OCI-LY7 (cell line): ENCODE measurements around the gene PFAS. TPM values are rescaled to one million over a fixed set of nuclear protein-coding genes. Genes with fewer than 3 reads are reported as not detected.
A peak's percentile ranks its signal among the peaks of the same experiment; 100 is the strongest.

Experiments used
- BruUV-seq: library from RNA; stranded (reverse); fragments of 400-500 nt; replicated peaks from 2 replicates; lab custom pipeline; 2021; lab: Mats Ljungman, UMichigan
- CTCF ChIA-PET: fragments of 300-600 bp; sonication (Branson Sonifier 250); formaldehyde crosslinking; loops from one replicate; lab custom pipeline; 2022; ENCODE audit warnings: antibody characterized with exemption; ENCODE audit not compliant: unreplicated experiment; lab: Charles Lee
- POLR2A ChIA-PET: fragments of 300-600 bp; sonication (Branson Sonifier 250); formaldehyde crosslinking; loops from one replicate; lab custom pipeline; 2022; ENCODE audit warnings: antibody characterized with exemption; lab: Charles Lee
- DNase-seq: peaks from one replicate; pipeline ENCODE4 v3.0.0-alpha.2; 2015; ENCODE audit warnings: low spot score
- H2AFZ ChIP-seq: fragments of 200-600 bp; sonication (generic), shearing (Covaris generic); 2 replicates; pipeline ENCODE4 v1.6.1; 2014; ENCODE audit warnings: mild to moderate bottlenecking, antibody characterized with exemption, low read length, moderate library complexity
- H3K27ac ChIP-seq: fragments of 200-600 bp; sonication (generic); 2 replicates; pipeline ENCODE4 v1.5.1; 2014; ENCODE audit warnings: mixed run types, low read depth, mild to moderate bottlenecking, moderate library complexity, low read length, inconsistent platforms; ENCODE audit not compliant: poor library complexity, severe bottlenecking
- H3K36me3 ChIP-seq: fragments of 200-600 bp; sonication (generic); 2 replicates; pipeline ENCODE4 v1.6.1; 2014; ENCODE audit warnings: mild to moderate bottlenecking, antibody characterized with exemption, low read length, moderate library complexity, mixed read lengths; ENCODE audit not compliant: insufficient read depth
- H3K4me1 ChIP-seq: fragments of 200-600 bp; sonication (generic); 2 replicates; pipeline ENCODE4 v1.5.1; 2014; ENCODE audit warnings: mild to moderate bottlenecking, low read length; ENCODE audit not compliant: insufficient read depth, poor library complexity, severe bottlenecking
- H3K4me2 ChIP-seq: fragments of 200-600 bp; sonication (generic); 2 replicates; pipeline ENCODE4 v1.6.1; 2014; ENCODE audit warnings: mild to moderate bottlenecking, low read length
- H3K4me3 ChIP-seq: fragments of 200-600 bp; sonication (generic); 2 replicates; pipeline ENCODE4 v1.5.1; 2014; ENCODE audit warnings: mild to moderate bottlenecking, low read depth, low read length; ENCODE audit not compliant: poor library complexity, severe bottlenecking
- H3K79me2 ChIP-seq: fragments of 200-600 bp; sonication (generic); 2 replicates; pipeline ENCODE4 v1.6.1; 2016; ENCODE audit warnings: low read depth, mild to moderate bottlenecking, low read length, moderate library complexity, mixed read lengths; ENCODE audit not compliant: insufficient read depth
- H3K9me2 ChIP-seq: fragments of 200-600 bp; sonication (generic); 2 replicates; pipeline ENCODE4 v1.6.1; 2016; ENCODE audit warnings: mild to moderate bottlenecking, low read length, mixed read lengths; ENCODE audit not compliant: insufficient read depth
- H3K9me3 ChIP-seq: fragments of 200-600 bp; sonication (generic); 2 replicates; pipeline ENCODE4 v1.6.1; 2014; ENCODE audit warnings: mild to moderate bottlenecking, mixed run types, low read length, mixed read lengths
- H4K20me1 ChIP-seq: fragments of 200-600 bp; sonication (generic); 2 replicates; pipeline ENCODE4 v1.6.1; 2014; ENCODE audit warnings: mild to moderate bottlenecking, antibody characterized with exemption, low read length, moderate library complexity, mixed read lengths; ENCODE audit not compliant: insufficient read depth
- EZH2phosphoT487 ChIP-seq: fragments of 200-600 bp; sonication (generic); IDR thresholded peaks from 2 replicates; pipeline ENCODE4 v1.6.1; 2018; ENCODE audit warnings: low read depth, borderline replicate concordance, mild to moderate bottlenecking, mixed run types, antibody characterized with exemption, low read length, moderate library complexity, mixed read lengths
- intact Hi-C: fragments of 100-400 bp; cut with micrococcal nuclease; formaldehyde crosslinking; loops from one replicate; pipeline ENCODE4 v1.10.0; 2022; ENCODE audit not compliant: unreplicated experiment
- total RNA-seq, 2 experiments: library from RNA; depleted of rRNA in 1 of 2; stranded (reverse); fragments of >200 nt in 1 of 2; shearing (Covaris generic) in 1 of 2; gene quantifications; 2 replicates each; pipeline ENCODE4 v1.2.3, GENCODE V29; 2014 to 2022
- TF ChIP-seq, protein P1 (sequence below): fragments of 200-600 bp; sonication (generic); conservative IDR thresholded peaks from 2 replicates; pipeline ENCODE4 v1.5.1; 2014; ENCODE audit warnings: mild to moderate bottlenecking, antibody characterized with exemption, low read length, moderate library complexity, mixed read lengths

Gene PFAS
- total RNA-seq, 2 experiments from 2014 or later = 114 to 180 TPM

DNA sequence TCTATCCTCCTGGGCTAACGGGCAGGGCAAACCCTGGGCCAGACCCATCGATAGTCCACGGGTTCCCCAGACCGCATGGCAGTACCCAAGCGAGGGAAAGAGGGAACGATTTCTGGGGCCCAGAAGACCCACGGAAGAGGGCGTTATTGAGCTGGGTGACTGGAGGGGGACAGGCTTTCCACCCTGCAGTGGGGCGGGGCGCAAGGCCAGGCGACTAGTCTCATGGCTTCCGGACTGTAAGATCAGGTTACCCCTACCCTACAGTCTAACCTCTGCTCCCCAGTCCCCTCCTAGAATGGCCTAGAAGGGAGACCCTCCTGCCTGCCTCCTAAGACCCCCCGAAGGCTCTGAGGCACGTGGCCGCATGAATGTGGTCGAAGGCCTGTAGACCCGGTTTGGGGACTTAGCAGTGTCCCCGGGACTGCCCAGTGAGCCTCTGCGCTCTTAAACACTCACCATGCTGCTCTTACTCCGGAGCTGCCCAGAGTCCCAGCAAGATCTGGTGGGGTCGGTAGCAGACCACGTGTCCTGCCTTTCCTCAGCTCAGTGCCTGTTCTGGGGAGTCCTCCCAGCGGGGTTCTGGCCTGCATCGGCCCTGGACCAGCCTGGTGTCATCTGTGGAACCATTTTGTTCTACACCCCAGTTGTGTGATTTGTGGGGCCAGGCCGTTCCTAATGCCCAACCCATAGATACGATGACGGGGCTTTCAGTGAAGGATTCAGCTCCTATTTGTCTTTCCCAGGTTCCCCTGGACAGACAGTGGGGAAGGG, 25.5 kb upstream of the PFAS start:
- ChIA-PET CTCF (interaction anchor here (2.6 kb wide), 1 partner anchor 24 kb away, joined by 15 read pairs; the partner anchor contains the start of gene CTC1), POLR2A (interaction anchor here (0.8 to 4.3 kb wide), 11 partner anchors 13 to 77 kb away, joined by 3 to 49 read pairs (median 5); partner anchors contain the start of genes AURKB, CTC1, PFAS and SLC25A35)
- Histone ChIP-seq H4K20me1 (no peaks in the 10 kb centered on the region), H3K9me3 (no peaks in the 10 kb centered on the region), H3K4me1 (peaks cover 21% of the 10 kb centered on the region), H3K4me3 (peak overlapping the region; percentile 80), H3K36me3 (peaks cover 34% of the 10 kb centered on the region), H3K79me2 (no peaks in the 10 kb centered on the region), H3K4me2 (peak overlapping the region; percentile 94), H3K27ac (peak overlapping the region; percentile 88), H2AFZ (peak overlapping the region; percentile 47; the same call in 1 of the 2 replicates), H3K9me2 (no peaks in the 10 kb centered on the region)
- BruUV-seq = no TSS peak
- peak; percentile 74 for DNase-seq
- intact Hi-C loops = no loop called here
- TF ChIP-seq EZH2phosphoT487 = no peak
- TF ChIP-seq, protein P1, sequence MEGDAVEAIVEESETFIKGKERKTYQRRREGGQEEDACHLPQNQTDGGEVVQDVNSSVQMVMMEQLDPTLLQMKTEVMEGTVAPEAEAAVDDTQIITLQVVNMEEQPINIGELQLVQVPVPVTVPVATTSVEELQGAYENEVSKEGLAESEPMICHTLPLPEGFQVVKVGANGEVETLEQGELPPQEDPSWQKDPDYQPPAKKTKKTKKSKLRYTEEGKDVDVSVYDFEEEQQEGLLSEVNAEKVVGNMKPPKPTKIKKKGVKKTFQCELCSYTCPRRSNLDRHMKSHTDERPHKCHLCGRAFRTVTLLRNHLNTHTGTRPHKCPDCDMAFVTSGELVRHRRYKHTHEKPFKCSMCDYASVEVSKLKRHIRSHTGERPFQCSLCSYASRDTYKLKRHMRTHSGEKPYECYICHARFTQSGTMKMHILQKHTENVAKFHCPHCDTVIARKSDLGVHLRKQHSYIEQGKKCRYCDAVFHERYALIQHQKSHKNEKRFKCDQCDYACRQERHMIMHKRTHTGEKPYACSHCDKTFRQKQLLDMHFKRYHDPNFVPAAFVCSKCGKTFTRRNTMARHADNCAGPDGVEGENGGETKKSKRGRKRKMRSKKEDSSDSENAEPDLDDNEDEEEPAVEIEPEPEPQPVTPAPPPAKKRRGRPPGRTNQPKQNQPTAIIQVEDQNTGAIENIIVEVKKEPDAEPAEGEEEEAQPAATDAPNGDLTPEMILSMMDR = peak; percentile 61

DNA sequence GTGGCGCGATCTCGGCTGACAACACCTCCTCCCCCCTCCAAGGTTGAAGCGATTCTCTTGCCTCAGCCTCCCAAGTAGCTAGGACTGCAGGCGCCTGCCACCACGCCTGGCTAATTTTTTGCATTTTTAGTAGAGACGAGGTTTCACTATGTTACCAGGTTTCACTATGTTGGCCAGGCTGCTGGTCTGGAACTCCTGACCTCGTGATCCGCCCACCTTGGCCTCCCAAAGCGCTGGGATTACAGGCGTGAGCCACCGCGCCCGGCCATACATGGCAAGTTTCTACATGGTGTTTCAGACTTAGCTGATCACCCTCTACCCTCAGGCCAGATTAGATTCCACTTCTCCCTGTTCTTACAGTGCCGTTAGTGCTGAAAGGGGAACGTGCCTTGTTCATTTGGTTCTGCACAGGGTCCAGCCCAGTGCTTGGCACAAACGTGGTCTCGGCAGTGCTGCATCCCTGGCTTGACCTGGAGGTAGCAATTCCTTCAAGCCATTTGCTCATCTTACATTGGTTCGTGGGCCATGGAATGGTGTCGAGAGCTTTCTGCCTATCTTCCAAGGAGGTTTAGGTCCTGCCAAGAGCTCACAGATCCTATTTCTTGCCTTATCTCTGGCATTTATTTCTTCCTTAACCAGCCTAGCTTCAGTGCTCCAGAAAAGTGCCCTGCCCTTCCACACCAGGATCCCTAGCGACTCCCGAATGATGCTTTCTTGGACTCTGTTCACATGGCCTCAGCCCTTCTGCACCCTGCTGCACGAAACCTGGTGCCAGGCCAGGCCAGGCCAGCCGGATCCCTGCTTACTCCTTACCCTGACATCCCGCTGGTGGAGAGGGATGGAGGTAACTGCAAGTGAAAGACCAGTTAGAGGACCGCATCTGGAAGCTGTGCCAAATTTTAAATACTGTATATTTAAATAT, 23.9 kb upstream of the PFAS start:
- Histone ChIP-seq H3K4me1 (peaks cover 21% of the 10 kb centered on the region), H4K20me1 (no peaks in the 10 kb centered on the region), H3K36me3 (peaks cover 50% of the 10 kb centered on the region), H3K4me2 (no peak overlapping the region), H3K27ac (no peak overlapping the region), H3K79me2 (no peaks in the 10 kb centered on the region), H3K4me3 (no peak overlapping the region), H3K9me2 (no peaks in the 10 kb centered on the region), H3K9me3 (no peaks in the 10 kb centered on the region), H2AFZ (no peak overlapping the region)
- DNase-seq = no peak
- CTCF ChIA-PET = no interaction called here
- no TSS peak for BruUV-seq
- intact Hi-C loops = no loop called here
- TF ChIP-seq, protein P1 = no peak
- no peak for TF ChIP-seq EZH2phosphoT487
- POLR2A ChIA-PET = interaction anchor here (0.6 to 4.2 kb wide), 6 partner anchors 22 to 1062 kb away, joined by 3 to 49 read pairs (median 6); partner anchors contain the start of genes BORCS6, CTC1, PFAS and RANGRF
